ENCODE data around the gene DPCD. TPM values are rescaled to one million over a fixed set of nuclear protein-coding genes. Genes with fewer than 3 reads are reported as not detected.
A peak's percentile ranks its signal among the peaks of the same experiment; 100 is the strongest.

Gene DPCD
- total RNA-seq, 1 donor from 2014 or later, result 1.3 TPM

- H3K9me3 ChIP-seq, result no peaks in the 10 kb centered on the region
- TF ChIP-seq, protein P1, sequence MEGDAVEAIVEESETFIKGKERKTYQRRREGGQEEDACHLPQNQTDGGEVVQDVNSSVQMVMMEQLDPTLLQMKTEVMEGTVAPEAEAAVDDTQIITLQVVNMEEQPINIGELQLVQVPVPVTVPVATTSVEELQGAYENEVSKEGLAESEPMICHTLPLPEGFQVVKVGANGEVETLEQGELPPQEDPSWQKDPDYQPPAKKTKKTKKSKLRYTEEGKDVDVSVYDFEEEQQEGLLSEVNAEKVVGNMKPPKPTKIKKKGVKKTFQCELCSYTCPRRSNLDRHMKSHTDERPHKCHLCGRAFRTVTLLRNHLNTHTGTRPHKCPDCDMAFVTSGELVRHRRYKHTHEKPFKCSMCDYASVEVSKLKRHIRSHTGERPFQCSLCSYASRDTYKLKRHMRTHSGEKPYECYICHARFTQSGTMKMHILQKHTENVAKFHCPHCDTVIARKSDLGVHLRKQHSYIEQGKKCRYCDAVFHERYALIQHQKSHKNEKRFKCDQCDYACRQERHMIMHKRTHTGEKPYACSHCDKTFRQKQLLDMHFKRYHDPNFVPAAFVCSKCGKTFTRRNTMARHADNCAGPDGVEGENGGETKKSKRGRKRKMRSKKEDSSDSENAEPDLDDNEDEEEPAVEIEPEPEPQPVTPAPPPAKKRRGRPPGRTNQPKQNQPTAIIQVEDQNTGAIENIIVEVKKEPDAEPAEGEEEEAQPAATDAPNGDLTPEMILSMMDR (IDR thresholded peaks at IDR 0.05), result no peak
These were observed 9.2 kb downstream of the DPCD start for GRCh38 chr10:101597091-101597900.

GRCh38 chr10:101601541-101601940, 13.4 kb downstream of the DPCD start:
- DNase-seq (ENCODE audit: low spot score in 2 of 2), result no peak
- TF ChIP-seq, protein P1 (IDR thresholded peaks at IDR 0.05), result no peak
- H3K9me3 ChIP-seq, result no peaks in the 10 kb centered on the region
- H3K4me3 ChIP-seq, result no peak overlapping the region
- H3K4me1 ChIP-seq, result no peaks in the 10 kb centered on the region
- H3K27ac ChIP-seq, result no peak overlapping the region
- no peaks in the 10 kb centered on the region for H3K27me3 ChIP-seq
- H3K36me3 ChIP-seq, result peaks cover 0 to 5% of the 10 kb centered on the region in 2 donors
- intact Hi-C loops (cut with DNase I), result no loop called here

More at GRCh38 chr10:101597091-101597900, 9.2 kb downstream of the DPCD start:
- no peak for DNase-seq (ENCODE audit: low spot score in 2 of 2)
- intact Hi-C loops (cut with DNase I), result no loop called here
- no peaks in the 10 kb centered on the region for H3K4me1 ChIP-seq
- no peak overlapping the region for H3K4me3 ChIP-seq
- no peaks in the 10 kb centered on the region for H3K27me3 ChIP-seq
- H3K27ac ChIP-seq, result no peak overlapping the region
- no peaks in the 10 kb centered on the region for H3K36me3 ChIP-seq

DNA sequence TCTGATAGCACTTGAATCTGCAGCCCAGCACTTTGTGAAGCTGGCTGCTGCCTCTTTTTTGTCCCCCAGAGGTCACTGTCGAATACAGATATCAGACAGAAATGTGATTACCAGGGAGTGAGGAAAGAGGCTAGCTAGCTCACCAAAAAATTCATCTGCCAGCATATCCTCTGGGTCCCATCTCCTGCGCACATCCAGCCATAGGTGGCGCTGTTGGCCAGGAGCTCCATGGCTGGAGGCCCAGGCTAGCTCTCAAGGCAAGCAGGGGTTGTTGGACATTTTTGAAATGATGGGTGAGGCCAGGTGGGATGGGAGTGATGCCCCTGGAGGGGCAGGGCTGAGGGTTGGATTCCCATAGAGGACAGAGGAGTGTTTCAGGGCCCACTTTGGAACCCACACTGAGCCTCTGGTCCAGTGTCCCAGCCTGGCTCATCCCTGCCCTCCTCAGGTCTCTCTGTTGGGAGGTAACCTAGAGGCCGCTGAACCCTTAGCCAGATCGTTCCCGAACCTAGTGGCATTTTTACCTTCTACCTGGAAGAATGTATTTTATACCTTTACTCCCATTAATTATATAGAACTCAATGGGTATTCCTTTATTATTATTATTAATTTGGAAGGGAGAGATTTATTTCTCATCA, 14.8 kb downstream of the DPCD start:
- Histone ChIP-seq H3K27me3 (no peaks in the 10 kb centered on the region), H3K36me3 (peaks cover 0 to 13% of the 10 kb centered on the region in 2 donors), H3K4me1 (no peaks in the 10 kb centered on the region), H3K9me3 (no peaks in the 10 kb centered on the region), H3K4me3 (no peak overlapping the region), H3K27ac (no peak overlapping the region)
- DNase-seq (ENCODE audit: low spot score in 2 of 2), result peak in 1 of 2 donors; percentile 72
- TF ChIP-seq, protein P1 (IDR thresholded peaks at IDR 0.05), result peak; percentile 70 to 85 (median 78)
- intact Hi-C loops (cut with DNase I), result loop anchor here (2.0 kb wide), 1 partner anchor 178 kb away; no protein-coding TSS in a partner anchor

DNA sequence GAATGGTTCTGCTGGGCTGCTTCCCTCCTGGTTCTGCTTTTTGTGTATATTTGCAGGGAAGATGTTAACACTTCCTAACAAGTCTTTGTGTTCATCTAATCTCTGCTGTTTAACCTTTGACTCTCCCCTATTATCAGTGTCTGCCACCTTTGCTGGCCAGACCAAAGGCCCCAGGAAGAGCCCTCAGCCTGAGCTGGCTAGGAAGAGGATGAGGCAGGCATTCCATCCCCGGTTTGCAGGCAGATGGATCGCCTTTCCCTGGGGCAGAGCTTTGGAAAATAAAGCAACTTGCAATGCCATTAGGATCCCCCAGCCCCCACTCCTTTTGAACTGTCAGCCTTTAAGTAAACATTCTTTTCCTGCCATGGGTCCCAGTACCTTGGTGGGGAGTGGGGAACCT, 19.0 kb downstream of the DPCD start:
- TF ChIP-seq, protein P1 (IDR thresholded peaks at IDR 0.05), result no peak
- intact Hi-C loops (cut with DNase I), result no loop called here
- Histone ChIP-seq H3K36me3 (peaks cover 19 to 56% of the 10 kb centered on the region in 2 donors), H3K4me1 (no peaks in the 10 kb centered on the region), H3K27ac (no peak overlapping the region), H3K4me3 (no peak overlapping the region), H3K9me3 (no peaks in the 10 kb centered on the region), H3K27me3 (no peaks in the 10 kb centered on the region)
- no peak for DNase-seq (ENCODE audit: low spot score in 2 of 2)

- Histone ChIP-seq H3K4me1 (no peaks in the 10 kb centered on the region), H3K36me3 (peaks cover 19 to 64% of the 10 kb centered on the region in 2 donors), H3K27ac (no peak overlapping the region), H3K27me3 (no peaks in the 10 kb centered on the region), H3K9me3 (no peaks in the 10 kb centered on the region), H3K4me3 (no peak overlapping the region)
- TF ChIP-seq, protein P1 (IDR thresholded peaks at IDR 0.05), result no peak
- intact Hi-C loops (cut with DNase I), result no loop called here
- DNase-seq (ENCODE audit: low spot score in 2 of 2), result no peak
These were observed 21.4 kb downstream of the DPCD start for GRCh38 chr10:101609481-101609880.
